CD4-positive, alpha-beta T cell (primary cell): ENCODE measurements around the gene MLLT1. TPM values are rescaled to one million over a fixed set of nuclear protein-coding genes. Genes with fewer than 3 reads are reported as not detected.

Experiments
- ATAC-seq: fragments of 200-7000 bp; cut with Tn5 transposase; one replicate; pipeline ENCODE4 v1.10.0; 2022; ENCODE audit warnings: mild to moderate bottlenecking; ENCODE audit not compliant: poor library complexity
- CTCF ChIA-PET: fragments of 350-600 bp; sonication (Branson Sonifier 250); formaldehyde crosslinking; loops from one replicate; lab custom pipeline; 2021; ENCODE audit warnings: antibody characterized with exemption, inconsistent platforms; lab: Charles Lee
- POLR2A ChIA-PET: fragments of 350-600 bp; sonication (Branson Sonifier 250); formaldehyde crosslinking; loops from one replicate; lab custom pipeline; 2021; ENCODE audit warnings: antibody characterized with exemption, inconsistent platforms; lab: Charles Lee
- DNase-seq, 14 experiments: peaks; one replicate each; pipeline ENCODE4 v3.0.0-alpha.2; 2013 to 2020; ENCODE audit warnings: mixed read lengths in 2 of 14
- H3K27ac ChIP-seq, 2 donors: one replicate each; pipeline versions ENCODE4 v1.5.1 to v1.7.0; 2013; ENCODE audit warnings: low read length in 2 of 2, low read depth in 1 of 2, mild to moderate bottlenecking in 1 of 2
- H3K27me3 ChIP-seq, 2 experiments: 1 replicate in 1 of 2; 2 replicates in 1 of 2; pipeline versions ENCODE4 v1.6.1 to v1.7.0; 2013; ENCODE audit warnings: low read length in 2 of 2, control low read depth in 1 of 2, mild to moderate bottlenecking in 1 of 2, moderate library complexity in 1 of 2; ENCODE audit not compliant: insufficient read depth in 2 of 2, control insufficient read depth in 1 of 2
- H3K36me3 ChIP-seq: one replicate; pipeline ENCODE4 v1.6.1; 2013; ENCODE audit warnings: low read length, control low read depth; ENCODE audit not compliant: insufficient read depth
- H3K4me1 ChIP-seq: one replicate; pipeline ENCODE4 v1.6.1; 2013; ENCODE audit warnings: low read length, control low read depth; ENCODE audit not compliant: insufficient read depth
- H3K4me3 ChIP-seq: one replicate; pipeline ENCODE4 v1.5.1; 2013; ENCODE audit warnings: mild to moderate bottlenecking, low read length, moderate library complexity
- H3K9me3 ChIP-seq, 2 experiments: 1 replicate in 1 of 2; 2 replicates in 1 of 2; pipeline versions ENCODE4 v1.6.1 to v1.7.0; 2013; ENCODE audit warnings: low read length in 2 of 2, mild to moderate bottlenecking in 2 of 2, control low read depth in 1 of 2, moderate library complexity in 1 of 2; ENCODE audit not compliant: control insufficient read depth in 1 of 2, insufficient read depth in 1 of 2
- H3K27ac Mint-ChIP-seq: one replicate; pipeline ENCODE4 v1.8.0; 2020; ENCODE audit warnings: mixed read lengths
- H3K27me3 Mint-ChIP-seq: one replicate; pipeline ENCODE4 v1.8.0; 2021; ENCODE audit warnings: mixed read lengths
- H3K36me3 Mint-ChIP-seq: one replicate; pipeline ENCODE4 v1.8.0; 2021; ENCODE audit warnings: low read depth, mixed read lengths
- H3K4me1 Mint-ChIP-seq: one replicate; pipeline ENCODE4 v1.8.0; 2021; ENCODE audit warnings: low read depth, mixed read lengths
- H3K4me3 Mint-ChIP-seq: one replicate; pipeline ENCODE4 v1.8.0; 2020; ENCODE audit warnings: mild to moderate bottlenecking, mixed read lengths
- H3K9me3 Mint-ChIP-seq: one replicate; pipeline ENCODE4 v1.8.0; 2020; ENCODE audit warnings: mixed read lengths
- CTCF ChIP-seq: fragments of 200-600 bp; IDR thresholded peaks from one replicate; pipeline ENCODE4 v1.8.0; 2022; ENCODE audit warnings: antibody characterized with exemption, mild to moderate bottlenecking
- intact Hi-C, 2 experiments: fragments of 100-400 bp; cut with DNase I in 1 of 2; cut with micrococcal nuclease in 1 of 2; formaldehyde crosslinking; loops; one replicate each; pipeline versions ENCODE4 v1.15.1 to v1.9.0; 2023 to 2025; cut with DNase I, micrococcal nuclease
- total RNA-seq, 174 experiments: library from RNA in 2 of 174; stranded (reverse) in 2 of 174; gene quantifications; one replicate each; pipeline ENCODE4 v1.2.3 and lab custom pipeline; 2021 to 2026

The MLLT1 gene
- total RNA-seq, 2 experiments from 2014 or later, result 18.3 to 22.1 TPM

GRCh38 chr19:6214881-6215541 lies 64.8 kb downstream of the MLLT1 start:
- ChIA-PET CTCF (no interaction called here), POLR2A (no interaction called here)
- DNase-seq (no peak), ATAC-seq (no peak)
- no peak overlapping the region for H3K4me3 ChIP-seq
- Mint-ChIP-seq H3K4me3 (no peak overlapping the region), H3K27ac (no peak overlapping the region), H3K36me3 (peaks cover 11% of the 10 kb centered on the region), H3K27me3 (no peaks in the 10 kb centered on the region), H3K9me3 (no peaks in the 10 kb centered on the region), H3K4me1 (peaks cover 4% of the 10 kb centered on the region)
- no peak for TF ChIP-seq CTCF
- H3K9me3 ChIP-seq, result no peaks in the 10 kb centered on the region
- H3K27ac ChIP-seq, result no peak overlapping the region
- H3K36me3 ChIP-seq, result peaks cover 23% of the 10 kb centered on the region
- H3K27me3 ChIP-seq, result no peaks in the 10 kb centered on the region
- peaks cover 3% of the 10 kb centered on the region for H3K4me1 ChIP-seq
- intact Hi-C loops, result loop anchor here in 1 of 2 experiments (5.0 kb wide), 2 partner anchors 168 to 292 kb away; no protein-coding TSS in a partner anchor

GRCh38 chr19:6213696-6214641 lies 65.8 kb downstream of the MLLT1 start:
- peaks cover 11% of the 10 kb centered on the region for H3K36me3 Mint-ChIP-seq
- Histone ChIP-seq H3K27ac (no peak overlapping the region), H3K9me3 (no peaks in the 10 kb centered on the region), H3K4me1 (peaks cover 3% of the 10 kb centered on the region), H3K36me3 (peaks cover 19% of the 10 kb centered on the region), H3K4me3 (no peak overlapping the region), H3K27me3 (no peaks in the 10 kb centered on the region)
- ChIA-PET CTCF (no interaction called here), POLR2A (no interaction called here)
- DNase-seq, result no peak
- TF ChIP-seq CTCF, result no peak
- ATAC-seq, result no peak
- no peaks in the 10 kb centered on the region for H3K9me3 Mint-ChIP-seq
- H3K4me3 Mint-ChIP-seq, result no peak overlapping the region
- intact Hi-C loops, result no loop called here
- no peaks in the 10 kb centered on the region for H3K27me3 Mint-ChIP-seq
- H3K4me1 Mint-ChIP-seq, result peaks cover 4% of the 10 kb centered on the region
- H3K27ac Mint-ChIP-seq, result no peak overlapping the region

GRCh38 chr19:6213266-6213595 lies 66.5 kb downstream of the MLLT1 start:
- no peaks in the 10 kb centered on the region for H3K27me3 ChIP-seq
- Mint-ChIP-seq H3K4me1 (peaks cover under 1% of the 10 kb centered on the region), H3K9me3 (no peaks in the 10 kb centered on the region), H3K27ac (no peak overlapping the region), H3K4me3 (no peak overlapping the region), H3K36me3 (peaks cover 7% of the 10 kb centered on the region), H3K27me3 (no peaks in the 10 kb centered on the region)
- ChIA-PET CTCF (no interaction called here), POLR2A (no interaction called here)
- H3K4me3 ChIP-seq, result no peak overlapping the region
- intact Hi-C loops, result no loop called here
- peaks cover 19% of the 10 kb centered on the region for H3K36me3 ChIP-seq
- H3K4me1 ChIP-seq, result no peaks in the 10 kb centered on the region
- DNase-seq (no peak), ATAC-seq (no peak)
- no peak overlapping the region for H3K27ac ChIP-seq
- H3K9me3 ChIP-seq, result no peaks in the 10 kb centered on the region
- TF ChIP-seq CTCF, result no peak
